ENCODE results near the gene BACH2.

- no peak for TF ChIP-seq TAF1 (IDR thresholded peaks at IDR 0.05; ENCODE audit: low read depth, low read length)
- TF ChIP-seq CTCF (IDR thresholded peaks at IDR 0.05; ENCODE audit: control extremely low read depth in 1 of 3, insufficient read depth in 1 of 3, low read depth in 1 of 3, low read length in 3 of 3), result no peak
- no peak for TF ChIP-seq JUN (IDR thresholded peaks at IDR 0.05; ENCODE audit: low read depth, low read length)
- TF ChIP-seq EP300 (IDR thresholded peaks at IDR 0.05; ENCODE audit: borderline replicate concordance in 1 of 2, low read depth in 2 of 2, low read length in 2 of 2), result no peak
- TF ChIP-seq USF2 (IDR thresholded peaks at IDR 0.05; ENCODE audit: low read length), result no peak
- TF ChIP-seq SP1 (IDR thresholded peaks at IDR 0.05; ENCODE audit: low read depth, low read length), result no peak
- no peak for TF ChIP-seq RBBP5 (IDR thresholded peaks at IDR 0.05; ENCODE audit: borderline replicate concordance, low read depth, low read length)
- no peak for TF ChIP-seq BRCA1 (IDR thresholded peaks at IDR 0.05; ENCODE audit: low read depth, low read length)
These were observed 346.2 kb downstream of the BACH2 start for GRCh38 chr6:89950446-89950845.
